Muscle layer of colon (tissue), 2 donors: ENCODE data around the gene SPATS2L.

Experiments
- H3K27ac ChIP-seq: one replicate; pipeline ENCODE4 v1.7.0; 2013; ENCODE audit warnings: low read depth, mild to moderate bottlenecking, low read length, moderate library complexity
- H3K27me3 ChIP-seq, 2 donors: one replicate each; pipeline ENCODE4 v1.7.0; 2013; ENCODE audit warnings: low read length in 2 of 2, mild to moderate bottlenecking in 2 of 2; ENCODE audit not compliant: insufficient read depth in 2 of 2, control insufficient read depth in 1 of 2
- H3K36me3 ChIP-seq: one replicate; pipeline ENCODE4 v1.7.0; 2013; ENCODE audit warnings: mild to moderate bottlenecking, low read length; ENCODE audit not compliant: insufficient read depth
- H3K4me1 ChIP-seq: one replicate; pipeline ENCODE4 v1.7.0; 2013; ENCODE audit warnings: mild to moderate bottlenecking, low read length; ENCODE audit not compliant: insufficient read depth
- H3K4me3 ChIP-seq, 2 donors: one replicate each; pipeline ENCODE4 v1.7.0; 2013; ENCODE audit warnings: low read length in 2 of 2, low read depth in 1 of 2, mild to moderate bottlenecking in 1 of 2, moderate library complexity in 1 of 2
- H3K9ac ChIP-seq: one replicate; pipeline ENCODE4 v1.7.0; 2013; ENCODE audit warnings: low read length
- H3K9me3 ChIP-seq: one replicate; pipeline ENCODE4 v1.7.0; 2013; ENCODE audit warnings: mild to moderate bottlenecking, low read length
- donor health status: abdominal sarcoma.
- donor health status: Adenocarcinoma of cecum.

The SPATS2L gene, protein sequence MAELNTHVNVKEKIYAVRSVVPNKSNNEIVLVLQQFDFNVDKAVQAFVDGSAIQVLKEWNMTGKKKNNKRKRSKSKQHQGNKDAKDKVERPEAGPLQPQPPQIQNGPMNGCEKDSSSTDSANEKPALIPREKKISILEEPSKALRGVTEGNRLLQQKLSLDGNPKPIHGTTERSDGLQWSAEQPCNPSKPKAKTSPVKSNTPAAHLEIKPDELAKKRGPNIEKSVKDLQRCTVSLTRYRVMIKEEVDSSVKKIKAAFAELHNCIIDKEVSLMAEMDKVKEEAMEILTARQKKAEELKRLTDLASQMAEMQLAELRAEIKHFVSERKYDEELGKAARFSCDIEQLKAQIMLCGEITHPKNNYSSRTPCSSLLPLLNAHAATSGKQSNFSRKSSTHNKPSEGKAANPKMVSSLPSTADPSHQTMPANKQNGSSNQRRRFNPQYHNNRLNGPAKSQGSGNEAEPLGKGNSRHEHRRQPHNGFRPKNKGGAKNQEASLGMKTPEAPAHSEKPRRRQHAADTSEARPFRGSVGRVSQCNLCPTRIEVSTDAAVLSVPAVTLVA

GRCh38 chr2:200306196-200306930 lies at the start of gene SPATS2L:
Gene SPATS2L, plus strand, starts transcription at chr2:200306693. Its CDS starts 82,552 bp downstream, at chr2:200389245.
- Histone ChIP-seq H3K27me3 (no peaks in the 10 kb centered on the region), H3K4me3 (peak within 1 kb of the TSS; percentile 53 to 96), H3K4me1 (peaks cover 20% of the 10 kb centered on the region), H3K9me3 (no peaks in the 10 kb centered on the region), H3K9ac (peak within 1 kb of the TSS; percentile 69), H3K27ac (peak within 1 kb of the TSS; percentile 79), H3K36me3 (no peaks in the 10 kb centered on the region)

DNA sequence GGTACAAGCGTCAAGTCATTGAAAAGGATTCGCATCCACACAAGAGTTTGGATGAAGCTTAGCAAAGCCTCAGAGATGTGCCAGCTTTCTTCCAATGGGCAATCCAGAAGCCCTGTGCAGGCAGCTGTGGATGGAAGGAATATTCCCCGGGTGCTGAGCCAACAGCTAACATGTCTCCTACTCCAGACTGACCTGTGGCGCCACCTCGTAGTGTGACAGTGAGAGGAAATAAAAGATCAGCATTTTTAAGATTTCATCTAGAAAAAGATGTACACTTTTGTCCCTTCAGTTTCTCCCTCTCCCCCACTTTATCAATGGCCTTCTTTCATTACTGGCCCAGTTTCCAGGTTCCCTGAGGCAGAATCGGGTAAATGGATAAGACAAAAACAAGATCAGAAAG lies 48.9 kb upstream of the SPATS2L start:
- Histone ChIP-seq H3K27ac (no peak overlapping the region), H3K4me1 (peaks cover 3% of the 10 kb centered on the region), H3K36me3 (no peaks in the 10 kb centered on the region), H3K4me3 (no peak overlapping the region), H3K9ac (no peak overlapping the region), H3K27me3 (no peaks in the 10 kb centered on the region), H3K9me3 (no peaks in the 10 kb centered on the region)

DNA sequence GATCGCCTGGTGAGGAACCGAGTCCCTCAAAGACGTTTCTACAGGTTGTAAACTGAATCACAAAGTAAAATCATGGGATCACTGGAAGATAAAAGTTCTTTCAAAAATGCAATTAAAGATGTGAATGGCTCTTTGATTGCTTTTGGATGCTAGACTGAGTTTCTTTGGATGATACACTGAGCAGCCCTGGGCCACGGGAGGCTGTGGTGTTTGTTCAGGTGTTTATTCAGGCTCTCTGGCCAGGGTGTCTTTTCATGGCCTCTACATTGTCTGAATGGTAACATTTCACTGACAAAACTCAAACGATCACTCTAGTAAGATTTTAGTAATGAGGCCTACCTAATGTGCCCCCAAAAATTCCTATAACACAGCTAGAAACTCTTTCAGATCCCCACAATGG lies 48.4 kb upstream of the SPATS2L start:
- Histone ChIP-seq H3K27me3 (no peaks in the 10 kb centered on the region), H3K36me3 (no peaks in the 10 kb centered on the region), H3K4me3 (no peak overlapping the region), H3K4me1 (no peaks in the 10 kb centered on the region), H3K9ac (no peak overlapping the region), H3K27ac (no peak overlapping the region), H3K9me3 (no peaks in the 10 kb centered on the region)

DNA sequence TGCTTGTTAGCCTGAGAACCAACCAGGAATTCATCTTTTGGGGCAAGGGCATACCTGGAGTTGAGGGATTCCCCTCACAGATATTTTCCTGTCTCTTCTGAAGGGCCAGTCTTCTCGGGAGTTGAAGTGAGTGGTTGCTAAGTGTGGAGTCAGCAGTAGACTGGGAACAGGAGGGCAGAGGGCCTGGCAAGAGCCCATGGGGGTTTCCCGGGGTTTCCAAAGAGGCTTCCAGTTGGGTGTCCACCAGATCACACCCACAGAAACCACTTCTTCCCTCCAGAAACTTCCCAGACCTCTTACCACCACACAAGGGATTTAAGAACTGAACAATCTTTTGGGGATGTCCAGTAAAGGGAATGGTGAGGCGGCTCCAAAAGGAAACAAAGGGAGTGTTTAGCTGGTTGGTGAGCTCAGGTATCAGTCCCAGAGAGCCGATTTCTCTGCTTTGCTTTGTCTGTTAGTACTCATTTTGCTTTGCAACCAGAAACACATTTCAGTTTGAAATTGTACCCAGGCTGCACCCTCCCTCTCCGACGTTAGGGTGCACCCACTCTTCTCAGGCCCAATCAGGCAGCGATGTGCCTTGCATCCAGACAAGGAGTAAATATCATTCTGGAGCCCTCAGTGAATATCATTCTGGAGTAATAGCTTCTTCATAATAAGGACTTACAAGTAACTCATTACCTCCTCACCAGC lies 47.5 kb upstream of the SPATS2L start:
- H3K36me3 ChIP-seq: no peaks in the 10 kb centered on the region
- H3K4me1 ChIP-seq: no peaks in the 10 kb centered on the region
- no peaks in the 10 kb centered on the region for H3K9me3 ChIP-seq
- no peaks in the 10 kb centered on the region for H3K27me3 ChIP-seq
- no peak overlapping the region for H3K4me3 ChIP-seq
- no peak overlapping the region for H3K27ac ChIP-seq
- no peak overlapping the region for H3K9ac ChIP-seq

- H3K36me3 ChIP-seq: no peaks in the 10 kb centered on the region
- H3K9ac ChIP-seq: no peak overlapping the region
- H3K27me3 ChIP-seq: no peaks in the 10 kb centered on the region
- H3K9me3 ChIP-seq: no peaks in the 10 kb centered on the region
- H3K27ac ChIP-seq: no peak overlapping the region
- H3K4me3 ChIP-seq: no peak overlapping the region
- H3K4me1 ChIP-seq: no peaks in the 10 kb centered on the region
These were observed 46.9 kb upstream of the SPATS2L start for GRCh38 chr2:200259577-200259957.

DNA sequence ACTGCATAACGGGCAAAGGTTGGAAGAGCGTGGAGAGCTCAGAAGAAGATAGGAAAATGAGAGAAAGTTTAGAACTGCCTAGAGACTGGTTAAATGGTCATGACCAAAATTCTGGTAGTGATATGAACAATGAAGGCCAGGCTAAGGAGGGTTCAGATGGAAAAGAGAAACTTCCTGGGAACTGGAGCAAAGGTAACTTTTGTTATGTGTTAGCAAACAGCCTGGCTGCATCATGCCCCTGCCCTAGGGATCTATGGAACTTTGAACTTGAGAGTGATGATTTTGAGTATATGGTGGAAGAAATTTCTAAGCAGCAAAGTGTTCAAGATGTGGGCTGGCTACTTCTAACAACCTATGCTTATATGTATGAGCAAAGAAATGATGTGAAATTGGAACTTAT lies 44.4 kb upstream of the SPATS2L start:
- Histone ChIP-seq H3K4me1 (no peaks in the 10 kb centered on the region), H3K27me3 (no peaks in the 10 kb centered on the region), H3K36me3 (no peaks in the 10 kb centered on the region)

GRCh38 chr2:200263279-200263678 lies 43.2 kb upstream of the SPATS2L start:
- Histone ChIP-seq H3K27me3 (no peaks in the 10 kb centered on the region), H3K36me3 (no peaks in the 10 kb centered on the region), H3K27ac (no peak overlapping the region), H3K4me1 (no peaks in the 10 kb centered on the region), H3K9ac (no peak overlapping the region), H3K9me3 (no peaks in the 10 kb centered on the region), H3K4me3 (no peak overlapping the region)

More for the DNA sequence above, 44.4 kb upstream of the SPATS2L start:
- H3K4me3 ChIP-seq: no peak overlapping the region
- H3K27ac ChIP-seq: no peak overlapping the region
- no peaks in the 10 kb centered on the region for H3K9me3 ChIP-seq
- no peak overlapping the region for H3K9ac ChIP-seq

- Histone ChIP-seq H3K36me3 (no peaks in the 10 kb centered on the region), H3K4me1 (no peaks in the 10 kb centered on the region)
These were observed 41.9 kb upstream of the SPATS2L start for GRCh38 chr2:200264631-200265030.

GRCh38 chr2:200266406-200266805 lies 40.1 kb upstream of the SPATS2L start:
- no peaks in the 10 kb centered on the region for H3K4me1 ChIP-seq
- H3K9ac ChIP-seq: no peak overlapping the region
- H3K4me3 ChIP-seq: no peak overlapping the region
- no peaks in the 10 kb centered on the region for H3K9me3 ChIP-seq
- H3K36me3 ChIP-seq: no peaks in the 10 kb centered on the region
- H3K27ac ChIP-seq: no peak overlapping the region
- H3K27me3 ChIP-seq: no peaks in the 10 kb centered on the region

More at GRCh38 chr2:200264631-200265030, 41.9 kb upstream of the SPATS2L start:
- no peak overlapping the region for H3K27ac ChIP-seq
- H3K9me3 ChIP-seq: no peaks in the 10 kb centered on the region
- H3K9ac ChIP-seq: no peak overlapping the region
- no peak overlapping the region for H3K4me3 ChIP-seq
- H3K27me3 ChIP-seq: no peaks in the 10 kb centered on the region

- Histone ChIP-seq H3K9ac (no peak overlapping the region), H3K4me1 (no peaks in the 10 kb centered on the region), H3K36me3 (no peaks in the 10 kb centered on the region), H3K4me3 (no peak overlapping the region), H3K9me3 (no peaks in the 10 kb centered on the region), H3K27ac (no peak overlapping the region), H3K27me3 (no peaks in the 10 kb centered on the region)
These were observed 39.1 kb upstream of the SPATS2L start for GRCh38 chr2:200267350-200267749.

DNA sequence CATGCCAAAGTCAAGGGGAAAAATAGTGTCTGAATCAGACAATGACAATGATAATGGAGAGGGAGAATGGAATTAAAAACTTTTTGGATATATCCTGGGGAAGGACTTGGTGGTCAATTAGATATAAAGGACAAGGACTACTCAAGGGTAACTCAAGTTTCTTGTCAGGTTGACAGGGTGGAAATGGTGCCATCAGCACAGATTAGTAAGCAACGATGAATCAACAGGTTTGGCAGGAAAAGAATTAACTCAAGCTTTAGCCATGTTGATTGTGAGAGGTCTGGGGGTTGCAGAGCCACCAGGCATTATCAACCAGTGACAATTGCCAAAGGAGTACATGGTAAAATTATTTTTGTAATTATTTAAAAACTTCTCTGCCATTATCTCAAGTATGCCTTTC lies 35.8 kb upstream of the SPATS2L start:
- no peaks in the 10 kb centered on the region for H3K36me3 ChIP-seq

More for the DNA sequence above, 35.8 kb upstream of the SPATS2L start:
- Histone ChIP-seq H3K27ac (no peak overlapping the region), H3K9ac (no peak overlapping the region), H3K9me3 (no peaks in the 10 kb centered on the region), H3K4me1 (no peaks in the 10 kb centered on the region), H3K4me3 (no peak overlapping the region), H3K27me3 (no peaks in the 10 kb centered on the region)
